D721Med (cell line): ENCODE measurements around the gene ABTB2.

ENCODE experiments used
- DNase-seq: peaks from one replicate; pipeline ENCODE4 v3.0.0; 2011; ENCODE audit warnings: low spot score; ENCODE audit not compliant: insufficient read length
- FAIRE-seq: peaks from 2 replicates; lab custom pipeline; 2011; peaks lifted over from hg19 to GRCh38; lab: Jason Lieb, UNC
- TF ChIP-seq, protein P1 (sequence below): IDR thresholded peaks from 2 replicates; pipeline ENCODE4 v1.5.1; 2012; ENCODE audit warnings: mild to moderate bottlenecking, control low read depth; ENCODE audit not compliant: insufficient read depth; ENCODE audit errors: missing control alignments

Gene ABTB2

GRCh38 chr11:34305193-34305592 is 52.6 kb downstream of the ABTB2 start:
- DNase-seq, result no peak
- no peak for FAIRE-seq
- TF ChIP-seq, protein P1, sequence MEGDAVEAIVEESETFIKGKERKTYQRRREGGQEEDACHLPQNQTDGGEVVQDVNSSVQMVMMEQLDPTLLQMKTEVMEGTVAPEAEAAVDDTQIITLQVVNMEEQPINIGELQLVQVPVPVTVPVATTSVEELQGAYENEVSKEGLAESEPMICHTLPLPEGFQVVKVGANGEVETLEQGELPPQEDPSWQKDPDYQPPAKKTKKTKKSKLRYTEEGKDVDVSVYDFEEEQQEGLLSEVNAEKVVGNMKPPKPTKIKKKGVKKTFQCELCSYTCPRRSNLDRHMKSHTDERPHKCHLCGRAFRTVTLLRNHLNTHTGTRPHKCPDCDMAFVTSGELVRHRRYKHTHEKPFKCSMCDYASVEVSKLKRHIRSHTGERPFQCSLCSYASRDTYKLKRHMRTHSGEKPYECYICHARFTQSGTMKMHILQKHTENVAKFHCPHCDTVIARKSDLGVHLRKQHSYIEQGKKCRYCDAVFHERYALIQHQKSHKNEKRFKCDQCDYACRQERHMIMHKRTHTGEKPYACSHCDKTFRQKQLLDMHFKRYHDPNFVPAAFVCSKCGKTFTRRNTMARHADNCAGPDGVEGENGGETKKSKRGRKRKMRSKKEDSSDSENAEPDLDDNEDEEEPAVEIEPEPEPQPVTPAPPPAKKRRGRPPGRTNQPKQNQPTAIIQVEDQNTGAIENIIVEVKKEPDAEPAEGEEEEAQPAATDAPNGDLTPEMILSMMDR, result no peak

- peak; percentile 60 for FAIRE-seq
- TF ChIP-seq, protein P1, result no peak
- no peak for DNase-seq
These were observed 54.7 kb downstream of the ABTB2 start for GRCh38 chr11:34303028-34303570.

GRCh38 chr11:34302046-34302921 is 55.5 kb downstream of the ABTB2 start:
- TF ChIP-seq, protein P1, result no peak
- FAIRE-seq (no peak), DNase-seq (no peak)

DNA sequence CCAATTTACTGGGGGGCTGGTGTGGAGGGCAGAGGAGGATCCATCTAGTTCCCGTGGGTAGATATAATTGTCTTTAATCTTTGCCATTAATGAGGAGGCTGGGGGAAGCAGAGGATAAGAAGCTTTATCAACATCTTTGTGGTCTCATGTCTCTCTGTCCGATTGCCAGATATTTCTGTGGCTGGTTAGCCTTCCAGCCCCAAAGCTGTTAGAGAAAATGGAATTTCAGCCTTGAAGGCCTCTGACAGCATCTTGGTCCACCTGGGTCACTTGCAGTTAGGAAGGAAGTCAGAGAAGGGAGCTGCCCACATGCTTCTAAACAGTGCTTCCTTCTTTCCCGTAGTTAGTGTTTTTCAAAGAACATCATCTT is 56.9 kb downstream of the ABTB2 start:
- TF ChIP-seq, protein P1, result no peak
- DNase-seq (no peak), FAIRE-seq (no peak)

DNA sequence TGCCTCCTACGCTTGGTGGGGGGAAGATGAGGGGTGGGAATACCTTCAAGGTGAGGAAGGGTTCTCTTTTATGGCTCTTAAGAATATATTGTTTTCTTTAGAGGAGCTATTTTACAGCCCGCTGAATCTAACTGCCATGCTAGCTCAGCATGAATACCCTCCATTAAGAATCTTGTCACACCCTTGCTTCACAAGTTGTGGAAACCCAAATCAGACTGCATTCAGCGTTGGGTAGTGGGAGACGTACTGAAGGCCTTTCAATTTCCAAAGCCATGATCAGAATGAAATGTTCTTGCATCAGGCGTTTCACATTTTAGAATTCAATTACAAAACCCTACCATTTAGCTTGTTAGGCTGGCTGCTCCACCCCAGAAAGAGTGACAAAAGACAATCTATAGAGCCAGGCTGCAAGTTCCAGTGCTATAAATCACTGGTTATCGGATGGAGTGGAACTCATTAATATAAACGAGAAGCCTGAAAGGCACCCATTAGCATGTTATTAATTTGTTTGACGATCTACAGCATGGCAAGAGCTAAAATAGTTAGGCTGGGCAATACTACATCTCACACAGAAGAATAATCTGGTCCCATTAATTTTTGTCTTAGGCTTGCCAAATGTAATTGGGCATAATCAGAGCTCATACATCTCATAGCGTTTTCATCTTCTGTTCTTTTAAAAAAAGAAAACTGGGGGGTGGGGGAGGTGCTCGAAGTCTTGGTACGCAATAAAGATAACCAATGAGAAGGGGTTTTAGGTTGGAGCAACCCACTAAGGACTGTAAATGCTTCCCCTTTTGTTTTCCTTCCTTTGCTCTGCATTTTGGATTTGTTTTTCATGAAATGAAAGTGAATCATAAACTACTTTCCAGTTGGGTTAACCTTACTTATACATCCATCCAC is 57.5 kb downstream of the ABTB2 start:
- TF ChIP-seq, protein P1, result no peak
- DNase-seq, result no peak
- no peak for FAIRE-seq

- DNase-seq (no peak), FAIRE-seq (no peak)
- TF ChIP-seq, protein P1, result no peak
These were observed 58.4 kb downstream of the ABTB2 start for GRCh38 chr11:34299284-34299972.
